Measurements from ENCODE around the gene RGS6.

DNA sequence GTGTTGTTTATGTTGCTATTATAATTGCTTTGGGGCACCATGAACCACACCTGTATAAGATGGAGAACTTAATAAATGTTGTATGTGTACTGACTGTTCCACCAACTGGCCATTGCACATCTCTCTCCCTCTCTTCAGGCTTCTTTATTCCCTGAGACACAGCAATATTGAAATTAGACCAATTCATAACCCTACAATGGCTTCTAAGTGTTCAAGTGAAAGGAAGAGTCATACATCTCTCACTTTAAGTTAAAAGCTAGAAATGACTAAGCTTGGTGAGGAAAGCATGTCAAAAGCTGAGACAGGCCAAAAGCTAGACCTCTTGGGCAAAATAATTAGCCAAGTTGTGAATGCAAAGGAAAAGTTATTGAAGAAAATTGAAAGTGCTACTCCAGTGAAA lies 373.3 kb downstream of the RGS6 start:
- no peak for TF ChIP-seq POLR2A (IDR thresholded peaks at IDR 0.05)
- TF ChIP-seq, protein P1, sequence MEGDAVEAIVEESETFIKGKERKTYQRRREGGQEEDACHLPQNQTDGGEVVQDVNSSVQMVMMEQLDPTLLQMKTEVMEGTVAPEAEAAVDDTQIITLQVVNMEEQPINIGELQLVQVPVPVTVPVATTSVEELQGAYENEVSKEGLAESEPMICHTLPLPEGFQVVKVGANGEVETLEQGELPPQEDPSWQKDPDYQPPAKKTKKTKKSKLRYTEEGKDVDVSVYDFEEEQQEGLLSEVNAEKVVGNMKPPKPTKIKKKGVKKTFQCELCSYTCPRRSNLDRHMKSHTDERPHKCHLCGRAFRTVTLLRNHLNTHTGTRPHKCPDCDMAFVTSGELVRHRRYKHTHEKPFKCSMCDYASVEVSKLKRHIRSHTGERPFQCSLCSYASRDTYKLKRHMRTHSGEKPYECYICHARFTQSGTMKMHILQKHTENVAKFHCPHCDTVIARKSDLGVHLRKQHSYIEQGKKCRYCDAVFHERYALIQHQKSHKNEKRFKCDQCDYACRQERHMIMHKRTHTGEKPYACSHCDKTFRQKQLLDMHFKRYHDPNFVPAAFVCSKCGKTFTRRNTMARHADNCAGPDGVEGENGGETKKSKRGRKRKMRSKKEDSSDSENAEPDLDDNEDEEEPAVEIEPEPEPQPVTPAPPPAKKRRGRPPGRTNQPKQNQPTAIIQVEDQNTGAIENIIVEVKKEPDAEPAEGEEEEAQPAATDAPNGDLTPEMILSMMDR (IDR thresholded peaks at IDR 0.05): no peak
